Measurements from ENCODE around the gene CHD9.

DNA sequence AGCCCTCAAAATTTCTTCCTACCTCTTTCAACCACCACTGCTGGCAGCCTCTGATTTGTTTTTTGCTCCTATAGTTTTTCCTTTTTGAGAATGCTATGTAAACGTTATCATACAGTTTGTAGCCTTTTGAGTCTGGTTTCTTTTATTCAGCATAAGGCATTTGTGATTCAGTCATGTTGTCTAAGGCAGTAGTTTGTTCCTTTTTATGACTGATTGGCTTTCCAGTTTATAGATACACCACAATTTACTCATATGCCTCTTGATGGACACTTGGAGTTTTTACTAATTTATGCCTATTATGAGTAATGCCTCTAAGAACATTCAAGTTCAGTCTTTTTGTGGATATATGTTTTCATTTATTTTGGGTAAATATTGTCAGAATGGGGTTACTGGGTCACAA, 136.6 kb downstream of the CHD9 start:
- TF ChIP-seq TAF1 (IDR thresholded peaks at IDR 0.05; ENCODE audit: borderline replicate concordance, low read depth, low read length) = no peak
- no peak for TF ChIP-seq POLR2A (IDR thresholded peaks at IDR 0.05; ENCODE audit: low read depth, low read length)
- TF ChIP-seq POLR2AphosphoS5 (IDR thresholded peaks at IDR 0.05; ENCODE audit: low read depth, low read length) = no peak
